NCI-H187 (cell line): Measurements from ENCODE around the gene HDAC4.
"Not testable (repeated sequence)": the region's sequence is repeated elsewhere in the genome, so short reads cannot be mapped to it uniquely, and the experiment has no call there.

ENCODE experiments used
- DNase-seq, 2 experiments: peaks; one replicate each; lab custom pipeline; 2025; lab: John Stamatoyannopoulos, UW

HDAC4 gene

GRCh38 chr2:239086325-239087020 is 314.3 kb downstream of the HDAC4 start:
- DNase-seq = no peak

- DNase-seq = no peak
These were observed 315.4 kb downstream of the HDAC4 start for GRCh38 chr2:239085201-239085992.

- no peak for DNase-seq
These were observed 316.8 kb downstream of the HDAC4 start for GRCh38 chr2:239084007-239084406.

GRCh38 chr2:239082425-239082824 is 318.4 kb downstream of the HDAC4 start:
- DNase-seq = no peak

GRCh38 chr2:239081622-239082021 is 319.2 kb downstream of the HDAC4 start:
- no peak for DNase-seq

- DNase-seq = no peak
These were observed 319.8 kb downstream of the HDAC4 start for GRCh38 chr2:239081046-239081445.

GRCh38 chr2:239079671-239080294 is 321.0 kb downstream of the HDAC4 start:
- no peak for DNase-seq

GRCh38 chr2:239078128-239078924 is 322.5 kb downstream of the HDAC4 start:
- no peak for DNase-seq

GRCh38 chr2:239077260-239077659 is 323.6 kb downstream of the HDAC4 start:
- DNase-seq = no peak

GRCh38 chr2:239075918-239076758 is 324.7 kb downstream of the HDAC4 start:
- DNase-seq = no peak

GRCh38 chr2:239073745-239074530 is 326.9 kb downstream of the HDAC4 start:
- no peak for DNase-seq

- no peak for DNase-seq
These were observed 327.6 kb downstream of the HDAC4 start for GRCh38 chr2:239073270-239073669.

GRCh38 chr2:239072786-239073185 is 328.0 kb downstream of the HDAC4 start:
- no peak for DNase-seq

- no peak for DNase-seq
These were observed 330.4 kb downstream of the HDAC4 start for GRCh38 chr2:239070466-239070865.

GRCh38 chr2:239069362-239070333 is 331.2 kb downstream of the HDAC4 start:
- not testable (repeated sequence) for DNase-seq

GRCh38 chr2:239068411-239068810 is 332.4 kb downstream of the HDAC4 start:
- DNase-seq = no peak

GRCh38 chr2:239067196-239067865 is 333.5 kb downstream of the HDAC4 start:
- DNase-seq = no peak

GRCh38 chr2:239066597-239066996 is 334.2 kb downstream of the HDAC4 start:
- DNase-seq = no peak

- no peak for DNase-seq
These were observed 334.9 kb downstream of the HDAC4 start for GRCh38 chr2:239065962-239066361.
